ENCODE data around the gene OR4K14.
"Not testable (repeated sequence)": the region's sequence is repeated elsewhere in the genome, so short reads cannot be mapped to it uniquely, and the experiment has no call there.

OR4K14 gene, protein sequence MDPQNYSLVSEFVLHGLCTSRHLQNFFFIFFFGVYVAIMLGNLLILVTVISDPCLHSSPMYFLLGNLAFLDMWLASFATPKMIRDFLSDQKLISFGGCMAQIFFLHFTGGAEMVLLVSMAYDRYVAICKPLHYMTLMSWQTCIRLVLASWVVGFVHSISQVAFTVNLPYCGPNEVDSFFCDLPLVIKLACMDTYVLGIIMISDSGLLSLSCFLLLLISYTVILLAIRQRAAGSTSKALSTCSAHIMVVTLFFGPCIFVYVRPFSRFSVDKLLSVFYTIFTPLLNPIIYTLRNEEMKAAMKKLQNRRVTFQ

DNA sequence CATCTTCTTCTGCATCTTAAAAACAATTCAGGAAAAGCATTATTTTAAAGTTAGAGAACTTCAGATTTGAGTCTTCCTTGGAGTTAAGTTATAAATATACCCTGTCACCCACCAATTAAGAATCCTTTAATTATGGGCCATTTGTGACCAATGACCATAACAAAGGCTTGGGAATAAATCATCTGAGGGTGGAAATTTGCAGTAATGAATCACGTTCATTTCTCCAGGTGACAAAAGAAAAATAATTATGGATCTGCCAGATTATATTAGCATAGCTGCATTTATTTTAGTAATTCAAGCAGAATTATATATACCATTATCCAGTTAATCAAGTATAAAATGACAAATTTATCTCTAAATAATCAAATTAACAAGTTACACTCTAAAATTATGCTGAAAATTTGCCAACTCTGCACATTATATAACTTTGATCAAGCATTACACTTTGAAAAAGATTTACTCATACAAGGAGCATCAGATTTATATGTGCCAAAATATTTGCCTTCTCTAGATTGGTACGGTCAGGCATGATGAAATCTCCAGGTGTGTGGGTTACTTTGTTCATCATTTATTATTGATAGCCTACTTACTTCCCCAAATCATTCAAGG is at the start of gene OR4K14:
Gene OR4K14 (minus strand): TSS at position 51 of the 609 bp plus-strand sequence. CDS start 4,114 bp downstream, outside the sequence.
- DNase-seq (ENCODE audit: low read depth), result no peak

DNA sequence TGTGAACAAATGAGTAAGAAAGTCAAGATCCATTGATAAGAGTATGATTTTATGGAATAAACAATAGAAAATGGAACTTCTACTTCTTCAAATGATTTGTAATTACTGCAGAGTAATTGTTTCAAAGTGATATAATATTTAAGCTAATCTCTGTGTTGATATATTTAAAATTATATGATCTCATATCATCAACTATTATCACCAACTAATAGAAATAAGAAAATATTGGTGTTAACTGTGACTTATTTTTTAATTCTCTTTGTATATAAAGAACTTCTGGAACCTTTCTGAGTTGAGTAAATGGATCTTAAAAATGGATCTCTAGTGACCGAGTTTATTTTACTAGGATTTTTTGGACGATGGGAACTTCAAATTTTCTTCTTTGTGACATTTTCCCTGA is 40.6 kb upstream of the OR4K14 start, which contains the start of gene OR4L1:
Gene OR4L1 (plus strand): TSS at position 301 of the 400 bp plus-strand sequence. CDS start 0 bp downstream, at position 301.
- no peak for DNase-seq (ENCODE audit: low read depth)

DNA sequence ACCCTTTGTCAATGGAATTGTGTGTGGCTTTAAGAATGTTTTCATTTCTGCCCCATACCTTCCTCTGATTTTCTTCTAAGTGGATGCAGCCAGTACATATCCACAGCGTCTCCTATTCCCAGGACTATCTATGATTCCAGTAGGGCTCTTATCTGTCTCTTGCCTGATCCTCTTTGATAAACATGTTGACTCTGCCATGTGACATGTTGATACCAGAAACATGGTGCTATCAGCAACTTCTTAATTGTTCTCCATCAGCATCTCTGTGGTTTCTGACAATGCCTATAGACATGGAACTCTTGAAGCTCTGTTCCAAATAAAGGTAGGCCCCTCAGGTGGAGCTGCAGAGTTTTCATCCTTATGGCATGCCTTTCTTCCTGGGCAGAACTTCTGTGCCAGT is 29.1 kb upstream of the OR4K14 start:
- DNase-seq (ENCODE audit: low read depth), result no peak

DNA sequence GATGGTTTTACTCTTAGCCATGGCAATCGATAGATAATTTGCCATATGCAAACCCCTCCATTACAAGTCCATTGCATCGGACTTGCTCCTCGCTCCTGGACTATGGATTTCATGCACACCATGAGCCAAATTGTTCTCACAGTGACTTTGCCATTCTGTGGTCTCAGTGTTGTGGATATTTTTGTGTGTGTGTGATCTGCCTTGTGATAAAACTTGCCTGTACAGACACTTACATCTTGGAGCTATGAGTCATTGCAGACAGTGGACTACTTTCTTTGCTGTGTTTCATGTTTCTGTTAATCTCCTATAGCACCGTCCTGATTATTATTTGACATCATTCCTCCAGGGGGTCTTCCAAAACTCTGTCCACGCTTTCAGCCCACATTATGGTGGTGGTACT is 25.1 kb upstream of the OR4K14 start:
- no peak for DNase-seq (ENCODE audit: low read depth)

DNA sequence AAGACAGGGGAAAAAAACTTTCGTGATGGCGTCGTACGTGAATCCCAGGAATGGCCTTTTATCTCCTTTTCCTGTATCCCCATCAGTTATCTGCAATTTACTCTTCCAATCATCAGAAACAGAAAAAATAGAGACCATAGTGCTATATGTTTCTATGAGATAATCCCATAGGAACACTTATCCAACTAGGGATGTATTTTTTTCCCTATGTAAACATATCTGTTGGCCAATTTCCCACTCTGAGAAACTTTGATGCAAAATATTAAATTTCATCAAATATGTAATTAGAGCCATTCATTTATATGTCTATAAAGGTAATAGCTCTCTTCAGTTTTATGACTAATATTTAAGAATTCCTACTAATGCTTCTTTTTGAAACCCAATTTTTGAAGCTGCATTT is 16.8 kb upstream of the OR4K14 start, which contains the start of gene OR4K13:
Gene OR4K13 (minus strand): TSS at position 101 of the 400 bp plus-strand sequence. CDS start 1,280 bp downstream, outside the sequence.
- DNase-seq (ENCODE audit: low read depth), result no peak

DNA sequence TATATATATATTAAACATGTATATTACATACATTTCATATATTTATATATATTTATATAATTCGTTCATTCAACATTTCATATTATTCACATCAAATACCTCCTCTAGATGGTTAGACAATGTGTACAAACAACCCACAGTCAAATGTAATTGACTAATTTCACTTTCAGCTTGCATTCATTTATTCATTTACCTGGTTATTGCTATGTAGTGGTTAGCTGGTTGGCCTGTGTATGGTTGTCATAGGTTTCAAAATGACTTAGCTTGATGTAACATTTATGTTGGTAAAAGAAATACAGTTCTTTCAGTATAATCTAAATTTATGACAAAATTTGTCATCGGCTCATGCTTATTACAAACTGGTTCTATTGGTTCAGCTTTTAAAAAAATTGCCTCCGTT is 16.3 kb upstream of the OR4K14 start:
- no peak for DNase-seq (ENCODE audit: low read depth)

DNA sequence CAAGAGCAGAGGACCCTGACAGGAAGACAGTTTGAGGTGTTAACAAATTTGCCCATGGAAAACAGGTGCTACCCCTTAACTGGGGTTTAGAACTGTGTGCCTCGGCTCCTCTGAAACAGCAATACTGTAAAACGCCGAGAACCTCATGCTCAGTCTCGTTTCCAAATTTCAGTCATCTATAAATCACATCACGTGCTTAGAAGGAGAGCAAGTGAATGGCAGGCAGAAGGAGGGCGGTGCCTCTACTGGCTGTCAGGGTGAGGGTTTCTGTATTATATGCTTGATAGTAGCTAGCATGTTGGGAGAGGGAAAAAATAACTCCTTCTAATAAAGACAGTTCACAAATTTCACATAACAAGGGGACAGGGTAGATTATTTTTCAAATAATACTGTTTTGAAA is 12.0 kb upstream of the OR4K14 start:
- DNase-seq (ENCODE audit: low read depth), result no peak

DNA sequence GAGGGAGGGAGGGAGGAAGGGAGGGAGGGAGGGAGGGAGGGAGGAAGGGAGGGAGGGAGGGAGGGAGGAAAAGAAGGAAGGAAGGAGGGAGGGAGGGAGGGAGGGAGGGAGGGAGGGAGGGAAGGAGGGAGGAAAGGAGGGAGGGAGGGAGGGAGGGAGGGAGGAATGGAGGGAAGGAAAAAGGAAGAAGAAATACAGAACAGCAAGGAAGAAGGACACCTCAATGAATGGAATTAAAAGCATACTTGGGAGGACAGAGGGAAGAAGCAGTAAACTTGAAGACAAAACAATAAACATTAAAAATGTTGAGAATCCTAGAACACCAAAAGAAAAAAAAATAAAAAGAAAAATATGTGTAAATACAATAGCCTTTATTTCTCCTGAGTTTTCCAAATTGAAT is 11.0 kb downstream of the OR4K14 start:
- DNase-seq (ENCODE audit: low read depth), result no peak

DNA sequence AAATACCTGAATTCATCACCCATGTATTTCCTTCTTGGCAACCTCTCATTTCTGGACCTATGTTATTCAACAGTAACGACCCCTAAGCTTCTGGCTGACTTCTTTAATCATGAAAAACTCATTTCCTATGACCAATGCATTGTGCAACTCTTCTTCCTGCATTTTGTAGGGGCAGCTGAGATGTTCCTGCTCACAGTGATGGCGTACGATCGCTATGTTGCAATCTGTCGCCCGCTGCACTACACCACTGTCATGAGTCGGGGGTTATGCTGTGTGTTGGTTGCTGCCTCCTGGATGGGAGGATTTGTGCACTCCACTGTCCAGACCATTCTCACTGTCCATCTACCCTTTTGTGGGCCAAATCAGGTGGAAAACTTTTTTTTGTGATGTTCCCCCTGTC is 16.8 kb downstream of the OR4K14 start:
- DNase-seq (ENCODE audit: low read depth), result no peak

DNA sequence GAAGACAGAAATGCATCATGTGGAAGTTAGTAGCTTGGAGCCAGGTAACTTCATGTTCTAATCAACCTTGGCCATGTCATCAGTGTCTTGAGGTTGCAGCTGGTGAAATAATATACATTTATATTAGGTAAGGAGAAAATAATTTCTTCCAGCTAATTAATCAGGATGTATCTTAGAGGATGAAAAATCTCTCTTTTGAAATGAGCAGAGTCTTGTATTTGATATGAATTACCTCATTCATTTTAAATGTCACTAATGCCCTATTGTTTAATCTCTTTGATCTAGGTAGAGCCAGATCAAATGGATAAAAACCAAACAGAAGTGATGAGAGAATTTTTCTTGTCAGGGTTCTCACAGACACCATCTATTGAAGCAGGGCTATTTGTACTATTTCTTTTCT is 17.2 kb downstream of the OR4K14 start, which contains the start of gene OR4Q2:
Gene OR4Q2 (plus strand): TSS at position 301 of the 400 bp plus-strand sequence.
- no peak for DNase-seq (ENCODE audit: low read depth)

DNA sequence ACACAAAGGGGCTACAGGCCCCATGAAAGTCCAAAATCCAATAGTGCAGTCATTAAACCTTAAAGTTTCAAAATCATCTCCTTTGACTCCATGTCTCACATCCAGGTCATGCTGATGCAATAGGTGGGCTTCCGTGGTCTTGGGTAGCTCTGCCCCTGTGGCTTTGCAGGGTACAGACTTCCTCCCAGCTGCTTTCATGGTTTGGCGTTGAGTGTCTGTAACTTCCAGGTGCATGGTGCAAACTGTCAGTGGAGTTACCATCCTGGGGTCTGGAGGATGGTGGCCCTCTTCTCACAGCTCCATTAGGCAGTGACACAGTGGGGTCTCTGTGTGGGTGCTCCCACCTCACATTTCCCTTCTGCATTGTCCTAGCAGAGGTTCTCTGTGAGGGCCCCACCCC is 25.7 kb downstream of the OR4K14 start:
- DNase-seq (ENCODE audit: low read depth), result no peak

DNA sequence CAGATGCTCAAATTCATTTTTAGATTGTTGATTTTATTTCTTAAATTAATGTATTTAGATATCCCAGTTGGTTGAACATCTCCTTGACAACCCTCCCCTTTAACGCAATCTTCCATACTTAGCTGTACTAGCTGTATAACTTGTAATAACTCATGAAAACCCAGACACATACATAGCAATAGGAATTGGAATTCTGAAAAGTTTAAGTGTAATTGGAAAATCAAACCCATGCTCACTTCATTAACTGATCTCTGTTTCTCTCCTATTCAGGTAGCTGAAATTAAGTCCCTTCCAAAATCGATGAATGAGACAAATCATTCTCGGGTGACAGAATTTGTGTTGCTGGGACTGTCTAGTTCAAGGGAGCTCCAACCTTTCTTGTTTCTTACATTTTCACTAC is 43.8 kb downstream of the OR4K14 start, which contains the start of gene OR4K15:
Gene OR4K15 (plus strand): TSS at position 301 of the 400 bp plus-strand sequence. CDS start 0 bp downstream, at position 301.
- DNase-seq (ENCODE audit: low read depth), result no peak

DNA sequence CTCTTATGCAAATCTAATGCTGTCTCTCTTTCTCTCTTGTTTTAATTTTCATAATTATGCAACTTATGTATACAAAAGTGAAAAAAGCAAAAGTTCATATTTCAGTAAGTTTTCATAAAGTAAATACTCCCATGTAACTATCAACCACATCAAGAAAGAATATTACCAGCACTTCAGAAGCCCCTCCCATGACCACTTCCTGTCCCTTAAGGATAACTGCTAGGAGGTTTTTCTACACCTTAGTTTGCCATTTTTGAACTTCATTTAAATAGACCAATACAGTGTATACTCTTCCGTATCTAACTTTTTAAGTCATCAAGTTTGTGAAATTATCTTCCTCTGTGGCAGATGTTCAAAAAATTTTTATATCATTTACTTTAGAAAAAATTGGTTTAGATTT is 44.3 kb downstream of the OR4K14 start:
- no peak for DNase-seq (ENCODE audit: low read depth)

DNA sequence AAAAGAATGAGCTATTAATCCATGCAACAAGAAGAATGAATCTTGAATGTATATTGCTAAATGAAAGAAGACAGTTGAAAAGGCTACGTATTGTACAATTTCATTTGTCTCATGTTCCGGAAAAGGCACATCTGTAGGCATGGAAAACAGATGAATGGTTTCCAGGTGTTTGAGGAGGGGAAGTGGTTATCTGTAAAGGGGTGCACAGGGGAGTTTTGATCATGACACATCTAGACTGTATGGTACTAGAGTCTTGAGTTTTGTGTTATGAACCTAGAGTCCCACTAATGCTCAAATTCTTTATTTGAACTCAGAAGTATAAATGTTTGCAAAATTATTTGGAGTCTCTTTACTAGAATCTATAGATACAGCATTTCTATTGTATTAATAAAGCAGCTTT is 49.4 kb downstream of the OR4K14 start:
- DNase-seq (ENCODE audit: low read depth), result not testable (repeated sequence)

Measured in stimulated activated CD4-positive, alpha-beta T cell treated with anti-CD3 and anti-CD28 coated beads, Interleukin-2, amount 100 ng/mL, for 4 hours (primary cell).